HG03060 (cell line): ENCODE data around the gene OR2A7.
"Not testable (repeated sequence)": the region's sequence is repeated elsewhere in the genome, so short reads cannot be mapped to it uniquely, and the experiment has no call there.

Experiments used
- ATAC-seq: cut with Tn5 transposase; IDR thresholded peaks from one replicate; pipeline ENCODE4 v1.9.1; 2021; ENCODE audit warnings: low read depth, moderate number of reproducible peaks; ENCODE audit not compliant: unreplicated experiment

Gene OR2A7

GRCh38 chr7:144256112-144256511, 8.5 kb downstream of the OR2A7 start:
- ATAC-seq = no peak

DNA sequence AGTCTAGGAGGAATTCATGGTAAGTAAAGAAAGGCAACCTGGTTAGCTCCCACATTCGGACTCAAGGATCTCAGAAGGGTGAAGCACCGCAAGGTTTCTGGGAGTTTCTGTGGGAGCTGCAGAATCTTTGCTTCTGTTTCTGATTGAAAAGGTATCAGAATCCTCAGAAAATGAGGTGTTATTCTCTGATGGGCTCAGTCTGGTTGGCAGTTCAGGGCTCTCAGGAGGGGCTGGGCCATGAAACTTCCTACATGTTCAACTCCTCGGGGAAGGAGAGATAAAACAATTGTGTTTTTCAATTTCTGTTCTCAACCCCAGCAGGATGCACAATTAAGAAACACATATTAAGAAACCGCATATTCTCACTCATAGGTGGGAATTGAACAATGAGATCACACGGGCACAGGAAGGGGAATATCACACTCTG, 9.1 kb downstream of the OR2A7 start:
- no peak for ATAC-seq

- not testable (repeated sequence) for ATAC-seq
Observed at GRCh38 chr7:144252307-144252706, 12.3 kb downstream of the OR2A7 start.

GRCh38 chr7:144247674-144248330, 16.8 kb downstream of the OR2A7 start:
- ATAC-seq = not testable (repeated sequence)

- not testable (repeated sequence) for ATAC-seq
Observed at GRCh38 chr7:144246967-144247366, 17.6 kb downstream of the OR2A7 start.

DNA sequence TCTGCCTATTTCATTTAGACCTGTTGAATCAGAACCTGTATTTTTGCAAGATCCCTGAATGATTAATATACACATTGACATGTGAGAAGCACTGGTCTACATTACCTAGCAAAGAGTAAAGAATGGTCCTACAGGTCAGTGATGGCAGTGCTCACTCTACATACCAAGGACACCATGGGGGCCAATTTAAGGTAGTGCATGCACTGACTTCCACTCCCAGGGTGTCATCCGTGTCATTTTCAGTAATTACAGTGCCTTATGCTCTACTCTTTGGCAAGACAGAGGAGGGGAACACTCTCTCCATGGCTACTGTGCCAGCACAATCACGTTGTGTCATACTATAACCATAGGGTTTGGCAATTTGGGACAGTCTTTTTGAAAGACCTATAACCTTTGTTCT, 19.2 kb downstream of the OR2A7 start:
- ATAC-seq = not testable (repeated sequence)

DNA sequence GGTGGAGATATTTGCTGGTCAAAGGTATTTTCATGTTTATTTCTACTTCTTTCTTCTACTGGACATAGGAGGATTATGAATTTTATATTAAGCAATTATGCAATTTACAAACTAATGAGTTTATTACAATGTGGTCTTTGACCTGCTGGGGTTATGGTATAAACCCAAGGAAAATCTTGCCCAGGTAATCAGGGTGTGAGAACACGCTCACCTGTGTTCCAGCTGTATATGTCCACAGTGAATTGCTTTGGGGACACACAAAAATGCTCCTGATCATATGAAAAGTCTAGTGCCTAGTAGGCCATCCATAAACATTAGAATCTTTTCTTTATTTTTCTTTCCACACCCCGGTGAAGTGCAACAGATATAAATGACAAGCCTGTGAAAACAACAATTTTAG, 25.2 kb downstream of the OR2A7 start, which contains the start of gene OR2A42:
Gene OR2A42, minus strand, starts transcription at position 241 of the 400 bp plus-strand sequence. CDS start 6,762 bp downstream, outside the sequence.
- not testable (repeated sequence) for ATAC-seq

DNA sequence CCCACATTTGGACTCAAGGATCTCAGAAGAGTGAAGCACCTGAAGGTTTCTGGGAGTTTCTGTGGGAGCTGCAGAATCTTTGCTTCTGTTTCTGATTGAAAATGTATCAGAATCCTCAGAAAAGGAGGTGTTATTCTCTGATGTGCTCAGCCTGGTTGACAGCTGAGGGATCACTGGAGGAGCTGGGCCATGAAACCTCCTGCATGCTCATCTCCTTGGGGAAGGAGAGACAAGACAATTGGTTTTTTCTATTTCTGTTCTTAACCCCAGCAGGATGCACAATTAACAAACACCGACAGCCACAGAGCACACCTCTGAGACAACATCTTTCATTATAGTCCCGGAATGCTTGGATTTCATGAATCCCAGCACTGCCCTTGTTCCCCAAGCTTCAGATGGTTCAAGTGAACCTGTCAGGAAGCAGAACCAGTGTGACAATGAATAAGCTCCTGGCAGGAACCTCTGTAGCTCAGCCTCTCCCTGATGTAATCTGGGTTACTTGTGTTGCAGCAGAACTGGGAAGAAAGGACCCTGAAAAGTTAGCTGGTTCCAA, 26.0 kb downstream of the OR2A7 start:
- ATAC-seq = not testable (repeated sequence)

GRCh38 chr7:144233039-144233438, 31.6 kb downstream of the OR2A7 start:
- not testable (repeated sequence) for ATAC-seq

DNA sequence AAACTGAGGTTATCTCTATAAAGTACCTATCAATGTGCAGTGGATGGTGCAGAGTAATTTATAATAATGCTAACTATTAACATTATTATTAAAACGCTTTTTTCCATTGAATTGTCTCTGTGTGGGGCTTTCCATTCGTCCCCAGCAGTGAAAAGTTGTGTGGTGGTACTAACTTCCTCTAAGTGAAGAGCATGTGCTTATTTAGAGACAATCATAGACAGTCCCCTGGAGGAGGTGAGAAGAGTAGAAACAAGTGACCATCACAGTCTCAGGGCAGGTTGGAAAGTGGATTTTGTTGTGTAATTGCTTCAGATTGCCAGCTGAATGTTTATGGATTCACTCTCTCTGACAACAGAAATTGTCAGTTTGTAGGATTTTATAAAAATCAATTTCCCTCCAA, 33.6 kb downstream of the OR2A7 start:
- not testable (repeated sequence) for ATAC-seq

GRCh38 chr7:144228810-144229209, 35.8 kb downstream of the OR2A7 start:
- ATAC-seq = not testable (repeated sequence)

DNA sequence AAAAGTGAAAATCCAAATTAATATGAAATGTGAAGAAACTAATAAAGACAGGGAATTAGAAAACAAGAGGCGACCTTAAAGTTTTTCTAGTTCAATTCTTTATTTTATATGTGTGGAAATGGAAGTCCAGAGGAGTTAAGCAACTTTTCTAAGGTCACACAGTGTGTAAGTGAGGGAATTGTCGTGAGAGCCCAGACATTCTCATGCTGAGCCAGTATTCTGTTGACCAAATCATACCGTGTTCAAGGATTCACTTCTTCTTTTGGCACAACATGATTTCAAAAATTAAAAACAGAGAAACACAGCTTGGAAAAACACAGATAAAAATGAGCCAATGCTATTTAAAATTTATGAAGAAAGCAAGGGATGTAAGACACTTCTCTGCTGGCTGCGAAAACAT, 37.7 kb downstream of the OR2A7 start:
- ATAC-seq = not testable (repeated sequence)

- ATAC-seq = not testable (repeated sequence)
Observed at GRCh38 chr7:144223675-144224074, 40.9 kb downstream of the OR2A7 start.

DNA sequence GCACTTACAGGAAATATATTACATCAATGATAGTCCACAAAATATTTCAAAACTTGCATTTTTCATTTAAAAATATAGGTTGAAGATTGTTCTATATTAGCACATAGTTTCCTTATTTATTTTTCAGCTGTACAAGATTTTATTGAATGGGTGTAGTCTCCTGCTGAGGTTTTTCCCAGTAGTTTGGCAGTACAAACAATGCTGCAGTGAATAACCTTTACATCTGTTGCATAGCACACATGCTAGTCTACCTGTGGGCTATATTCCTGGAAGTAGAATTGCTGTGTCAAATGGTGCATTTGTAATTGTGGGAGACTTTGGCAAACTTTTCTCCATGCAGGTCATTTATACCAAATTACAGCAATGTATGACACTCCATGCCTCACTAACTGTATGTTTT, 44.1 kb downstream of the OR2A7 start:
- not testable (repeated sequence) for ATAC-seq

- ATAC-seq = not testable (repeated sequence)
Observed at GRCh38 chr7:144219149-144219548, 45.4 kb downstream of the OR2A7 start.

GRCh38 chr7:144218581-144218980, 46.0 kb downstream of the OR2A7 start:
- ATAC-seq = not testable (repeated sequence)

DNA sequence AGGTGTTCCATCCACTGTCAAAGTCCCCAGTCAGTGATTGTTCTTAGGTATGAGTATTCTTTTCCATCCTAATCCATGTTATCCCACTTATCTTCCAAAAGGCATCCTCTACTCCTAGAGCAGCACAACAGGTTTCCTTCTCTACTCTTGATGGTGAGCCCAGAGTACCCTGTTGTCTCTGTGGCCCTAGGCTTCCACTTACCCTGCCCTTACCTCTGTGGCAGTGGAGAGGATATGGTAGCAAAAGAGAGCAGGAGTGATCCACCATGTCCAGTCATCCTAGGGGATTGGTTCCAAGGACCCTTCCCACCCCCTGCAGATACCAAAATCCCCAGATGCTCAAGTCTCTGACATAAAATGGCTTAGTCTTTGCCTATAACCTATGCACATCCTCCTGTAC, 47.4 kb downstream of the OR2A7 start:
- ATAC-seq = not testable (repeated sequence)
